Mucosa of stomach (tissue), 1 donor: ENCODE results near the gene RHOA.
"Not testable (repeated sequence)": the region's sequence is repeated elsewhere in the genome, so short reads cannot be mapped to it uniquely, and the experiment has no call there.

Experiments used
- H3K27me3 ChIP-seq: one replicate; pipeline ENCODE4 v1.7.0; 2013; ENCODE audit warnings: mild to moderate bottlenecking, low read length; ENCODE audit not compliant: control insufficient read depth, insufficient read depth
- H3K36me3 ChIP-seq: one replicate; pipeline ENCODE4 v1.7.0; 2013; ENCODE audit warnings: low read length; ENCODE audit not compliant: control insufficient read depth, insufficient read depth
- H3K4me1 ChIP-seq: one replicate; pipeline ENCODE4 v1.7.0; 2013; ENCODE audit warnings: mild to moderate bottlenecking, low read length; ENCODE audit not compliant: control insufficient read depth, insufficient read depth
- H3K4me3 ChIP-seq: one replicate; pipeline ENCODE4 v1.7.0; 2013; ENCODE audit warnings: low read length
- H3K9ac ChIP-seq: one replicate; pipeline ENCODE4 v1.7.0; 2013; ENCODE audit warnings: mild to moderate bottlenecking, low read length, moderate library complexity
- H3K9me3 ChIP-seq: one replicate; pipeline ENCODE4 v1.7.0; 2013; ENCODE audit warnings: mild to moderate bottlenecking, low read length, moderate library complexity; ENCODE audit not compliant: control insufficient read depth
- donor health status: Pancreatic carcinoma.

RHOA gene

GRCh38 chr3:49357443-49358216 is 54.1 kb downstream of the RHOA start:
- peaks cover 19% of the 10 kb centered on the region for H3K4me1 ChIP-seq

GRCh38 chr3:49357095-49357442 is 54.7 kb downstream of the RHOA start:
- peaks cover 25% of the 10 kb centered on the region for H3K4me1 ChIP-seq
- not testable (repeated sequence) for H3K9me3 ChIP-seq, H3K27me3 ChIP-seq, H3K36me3 ChIP-seq
- peak overlapping the region; percentile 65 for H3K9ac ChIP-seq
- peak overlapping the region; percentile 12 for H3K4me3 ChIP-seq

More at GRCh38 chr3:49357443-49358216, 54.1 kb downstream of the RHOA start:
- not testable (repeated sequence) for H3K36me3 ChIP-seq, H3K27me3 ChIP-seq, H3K9me3 ChIP-seq
- H3K9ac ChIP-seq: peak overlapping the region; percentile 65
- H3K4me3 ChIP-seq: peak overlapping the region; percentile 12

- no peaks in the 10 kb centered on the region for H3K9me3 ChIP-seq
Observed at GRCh38 chr3:49352890-49353421, 58.8 kb downstream of the RHOA start.

GRCh38 chr3:49352281-49352680 is 59.5 kb downstream of the RHOA start:
- H3K4me3 ChIP-seq: no peak overlapping the region
- H3K9ac ChIP-seq: peak overlapping the region; percentile 2
- no peaks in the 10 kb centered on the region for H3K9me3 ChIP-seq
- H3K4me1 ChIP-seq: peaks cover 35% of the 10 kb centered on the region
- H3K36me3 ChIP-seq: no peaks in the 10 kb centered on the region
- H3K27me3 ChIP-seq: no peaks in the 10 kb centered on the region

More at GRCh38 chr3:49352890-49353421, 58.8 kb downstream of the RHOA start:
- Histone ChIP-seq H3K4me1 (peaks cover 39% of the 10 kb centered on the region), H3K27me3 (no peaks in the 10 kb centered on the region), H3K36me3 (no peaks in the 10 kb centered on the region), H3K9ac (no peak overlapping the region), H3K4me3 (no peak overlapping the region)

- H3K27me3 ChIP-seq: no peaks in the 10 kb centered on the region
- H3K9ac ChIP-seq: peak overlapping the region; percentile 2
- peaks cover 32% of the 10 kb centered on the region for H3K4me1 ChIP-seq
- no peaks in the 10 kb centered on the region for H3K36me3 ChIP-seq
- H3K9me3 ChIP-seq: no peaks in the 10 kb centered on the region
- no peak overlapping the region for H3K4me3 ChIP-seq
Observed at GRCh38 chr3:49351521-49352011, 60.2 kb downstream of the RHOA start.

- H3K36me3 ChIP-seq: no peaks in the 10 kb centered on the region
- no peaks in the 10 kb centered on the region for H3K9me3 ChIP-seq
- peaks cover 32% of the 10 kb centered on the region for H3K4me1 ChIP-seq
- H3K27me3 ChIP-seq: no peaks in the 10 kb centered on the region
- H3K4me3 ChIP-seq: no peak overlapping the region
- H3K9ac ChIP-seq: no peak overlapping the region
Observed at GRCh38 chr3:49349348-49350114, 62.2 kb downstream of the RHOA start.

- not testable (repeated sequence) for H3K9ac ChIP-seq, H3K9me3 ChIP-seq, H3K36me3 ChIP-seq, H3K27me3 ChIP-seq, H3K4me3 ChIP-seq
- peaks cover 32% of the 10 kb centered on the region for H3K4me1 ChIP-seq
Observed at GRCh38 chr3:49348361-49348760, 63.4 kb downstream of the RHOA start.

GRCh38 chr3:49346797-49347251 is 65.0 kb downstream of the RHOA start:
- H3K4me1 ChIP-seq: peaks cover 22% of the 10 kb centered on the region
- H3K4me3 ChIP-seq: no peak overlapping the region
- H3K9ac ChIP-seq: no peak overlapping the region
- no peaks in the 10 kb centered on the region for H3K9me3 ChIP-seq
- H3K36me3 ChIP-seq: no peaks in the 10 kb centered on the region
- no peaks in the 10 kb centered on the region for H3K27me3 ChIP-seq

- no peaks in the 10 kb centered on the region for H3K27me3 ChIP-seq
- no peaks in the 10 kb centered on the region for H3K9me3 ChIP-seq
- H3K36me3 ChIP-seq: no peaks in the 10 kb centered on the region
- peaks cover 9% of the 10 kb centered on the region for H3K4me1 ChIP-seq
- no peak overlapping the region for H3K4me3 ChIP-seq
- no peak overlapping the region for H3K9ac ChIP-seq
Observed at GRCh38 chr3:49343163-49343562, 68.6 kb downstream of the RHOA start.

- no peaks in the 10 kb centered on the region for H3K27me3 ChIP-seq
- peaks cover 9% of the 10 kb centered on the region for H3K4me1 ChIP-seq
- H3K9ac ChIP-seq: no peak overlapping the region
- H3K9me3 ChIP-seq: no peaks in the 10 kb centered on the region
- H3K4me3 ChIP-seq: no peak overlapping the region
- no peaks in the 10 kb centered on the region for H3K36me3 ChIP-seq
Observed at GRCh38 chr3:49341996-49342395, 69.8 kb downstream of the RHOA start.

- Histone ChIP-seq H3K4me3 (peak within 1 kb of the TSS; percentile 88), H3K36me3 (peaks cover 4% of the 10 kb centered on the region), H3K9ac (peak within 1 kb of the TSS; percentile 94), H3K27me3 (no peaks in the 10 kb centered on the region), H3K9me3 (no peaks in the 10 kb centered on the region), H3K4me1 (peaks cover 9% of the 10 kb centered on the region)
Observed at GRCh38 chr3:49339941-49340800, 71.6 kb downstream of the RHOA start, which contains the start of gene USP4. Gene USP4, minus strand, starts transcription at chr3:49340053. Its CDS starts 29 bp downstream, at chr3:49340024.
